H9 (cell line): ENCODE measurements around the gene ST6GALNAC1. TPM values are rescaled to one million over a fixed set of nuclear protein-coding genes. Genes with fewer than 3 reads are reported as not detected.

Experiments used
- DNase-seq: peaks from one replicate; pipeline ENCODE4 v3.0.0-alpha.2; 2017
- H2AFZ ChIP-seq: one replicate; pipeline ENCODE4 v1.6.1; 2013; ENCODE audit warnings: mild to moderate bottlenecking, low read length, control low read depth, moderate library complexity
- H2AK5ac ChIP-seq: 2 replicates; pipeline ENCODE4 v1.6.1; 2013; ENCODE audit warnings: low read length, control low read depth, mixed read lengths; ENCODE audit not compliant: insufficient read length
- H2BK120ac ChIP-seq: one replicate; pipeline ENCODE4 v1.6.1; 2013; ENCODE audit warnings: low read depth, mild to moderate bottlenecking, low read length, control low read depth, inconsistent platforms; ENCODE audit not compliant: poor library complexity, severe bottlenecking
- H2BK12ac ChIP-seq: 2 replicates; pipeline ENCODE4 v1.6.1; 2013; ENCODE audit warnings: low read length, control low read depth, mixed read lengths, low read depth; ENCODE audit not compliant: insufficient read length
- H2BK15ac ChIP-seq: 2 replicates; pipeline ENCODE4 v1.6.1; 2013; ENCODE audit warnings: low read depth, low read length, control low read depth
- H2BK20ac ChIP-seq: one replicate; pipeline ENCODE4 v1.6.1; 2013; ENCODE audit warnings: low read depth, mild to moderate bottlenecking, low read length, control low read depth, inconsistent platforms; ENCODE audit not compliant: poor library complexity, severe bottlenecking
- H2BK5ac ChIP-seq: 2 replicates; pipeline ENCODE4 v1.6.1; 2013; ENCODE audit warnings: low read length, control low read depth, mixed read lengths; ENCODE audit not compliant: insufficient read length
- H3K14ac ChIP-seq: 2 replicates; pipeline ENCODE4 v1.6.1; 2013; ENCODE audit warnings: low read length, control low read depth; ENCODE audit not compliant: insufficient read depth
- H3K18ac ChIP-seq: 2 replicates; pipeline ENCODE4 v1.6.1; 2013; ENCODE audit warnings: low read depth, mild to moderate bottlenecking, mixed read lengths, low read length, control low read depth; ENCODE audit not compliant: insufficient read length
- H3K23ac ChIP-seq: 2 replicates; pipeline ENCODE4 v1.6.1; 2013; ENCODE audit warnings: low read length, control low read depth, mixed read lengths, low read depth; ENCODE audit not compliant: insufficient read length
- H3K23me2 ChIP-seq: 2 replicates; pipeline ENCODE4 v1.6.1; 2013; ENCODE audit warnings: low read depth, mild to moderate bottlenecking, mixed read lengths, low read length, control low read depth; ENCODE audit not compliant: insufficient read length, poor library complexity, severe bottlenecking
- H3K27ac ChIP-seq: 2 replicates; pipeline ENCODE4 v1.5.1; 2013; ENCODE audit warnings: low read length, control low read depth, mixed read lengths, low read depth; ENCODE audit not compliant: insufficient read length
- H3K27me3 ChIP-seq: 2 replicates; pipeline ENCODE4 v1.6.1; 2013; ENCODE audit warnings: low read length, control low read depth, inconsistent platforms; ENCODE audit not compliant: insufficient read depth
- H3K4ac ChIP-seq: 2 replicates; pipeline ENCODE4 v1.6.1; 2013; ENCODE audit warnings: low read depth, mild to moderate bottlenecking, control low read depth, inconsistent platforms, low read length, moderate library complexity
- H3K4me1 ChIP-seq: 2 replicates; pipeline ENCODE4 v1.6.1; 2013; ENCODE audit warnings: low read length, control low read depth, inconsistent platforms; ENCODE audit not compliant: insufficient read depth
- H3K4me2 ChIP-seq: 2 replicates; pipeline ENCODE4 v1.6.1; 2013; ENCODE audit warnings: low read length, control low read depth, mixed read lengths; ENCODE audit not compliant: insufficient read length, insufficient read depth
- H3K56ac ChIP-seq: 2 replicates; pipeline ENCODE4 v1.6.1; 2013; ENCODE audit warnings: low read depth, mild to moderate bottlenecking, mixed read lengths, low read length, control low read depth; ENCODE audit not compliant: insufficient read length
- H3K79me1 ChIP-seq: 2 replicates; pipeline ENCODE4 v1.6.1; 2013; ENCODE audit warnings: low read depth, mild to moderate bottlenecking, moderate library complexity, low read length, control low read depth, inconsistent platforms; ENCODE audit not compliant: insufficient read depth, poor library complexity, severe bottlenecking
- H3K79me2 ChIP-seq: 2 replicates; pipeline ENCODE4 v1.6.1; 2013; ENCODE audit warnings: low read length, control low read depth, inconsistent platforms; ENCODE audit not compliant: insufficient read depth
- H3K9ac ChIP-seq: 2 replicates; pipeline ENCODE4 v1.6.1; 2013; ENCODE audit warnings: low read length, control low read depth, mixed read lengths; ENCODE audit not compliant: insufficient read length; ENCODE audit errors: extremely low read depth
- H3K9me3 ChIP-seq: one replicate; pipeline ENCODE4 v1.6.1; 2013; ENCODE audit warnings: low read depth, low read length, inconsistent platforms; ENCODE audit not compliant: control insufficient read depth
- H3T11ph ChIP-seq: one replicate; pipeline ENCODE4 v1.6.1; 2013; ENCODE audit warnings: mild to moderate bottlenecking, low read length, control low read depth, inconsistent platforms
- H4K20me1 ChIP-seq: one replicate; pipeline ENCODE4 v1.6.1; 2013; ENCODE audit not compliant: control insufficient read depth, insufficient read length, insufficient read depth
- H4K5ac ChIP-seq: 2 replicates; pipeline ENCODE4 v1.6.1; 2013; ENCODE audit warnings: low read depth, mild to moderate bottlenecking, mixed read lengths, low read length, control low read depth; ENCODE audit not compliant: insufficient read length
- H4K8ac ChIP-seq: replicated peaks from 2 replicates; pipeline ENCODE4 v1.6.1; 2013; ENCODE audit warnings: low read length, control low read depth, mixed read lengths, low read depth; ENCODE audit not compliant: insufficient read length
- H4K91ac ChIP-seq: 2 replicates; pipeline ENCODE4 v1.6.1; 2013; ENCODE audit warnings: low read depth, mild to moderate bottlenecking, moderate library complexity, mixed read lengths, low read length, control low read depth; ENCODE audit not compliant: insufficient read length
- H3K27ac Mint-ChIP-seq, 3 experiments: 2 replicates in 2 of 3; 3 replicates in 1 of 3; pipeline ENCODE4 v1.8.0; 2020 to 2021; ENCODE audit warnings: mixed read lengths in 3 of 3, mild to moderate bottlenecking in 1 of 3, moderate library complexity in 1 of 3
- H3K27me3 Mint-ChIP-seq: 2 replicates; pipeline ENCODE4 v1.8.0; 2021; ENCODE audit warnings: low read depth, mild to moderate bottlenecking, moderate library complexity, mixed read lengths
- H3K36me3 Mint-ChIP-seq, 3 experiments: 2 replicates in 2 of 3; 3 replicates in 1 of 3; pipeline ENCODE4 v1.8.0; 2020 to 2021; ENCODE audit warnings: low read depth in 3 of 3, mixed read lengths in 3 of 3; ENCODE audit not compliant: insufficient read depth in 1 of 3
- H3K4me1 Mint-ChIP-seq, 2 experiments: 2 replicates each; pipeline ENCODE4 v1.8.0; 2020; ENCODE audit warnings: mixed read lengths in 2 of 2
- H3K4me3 Mint-ChIP-seq, 2 experiments: 2 replicates in 1 of 2; 3 replicates in 1 of 2; pipeline ENCODE4 v1.8.0; 2020 to 2021; ENCODE audit warnings: mild to moderate bottlenecking in 2 of 2, mixed read lengths in 2 of 2, moderate library complexity in 1 of 2
- H3K9me3 Mint-ChIP-seq, 2 experiments: 2 replicates in 1 of 2; 3 replicates in 1 of 2; pipeline ENCODE4 v1.8.0; 2020; ENCODE audit warnings: mild to moderate bottlenecking in 2 of 2, mixed read lengths in 2 of 2, moderate library complexity in 1 of 2
- CTCF ChIP-seq: fragments of 200-600 bp; sonication (generic); conservative IDR thresholded peaks from 3 replicates; pipeline ENCODE4 v1.8.0; 2021; ENCODE audit warnings: antibody characterized with exemption, mild to moderate bottlenecking
- WGBS: extraction: QIAGEN DNeasy Blood & Tissue Kit; methylation state at CpG from one replicate; pipeline ENCODE4 v1.1.7; 2013; ENCODE audit warnings: missing lambda C conversion rate, low lambda C conversion rate, mixed read lengths; ENCODE audit not compliant: insufficient read length; ENCODE audit errors: extremely low coverage; 5-methylcytosine and 5-hydroxymethylcytosine counted together
- total RNA-seq: library from RNA; stranded (reverse); gene quantifications from 2 replicates; pipeline ENCODE4 v1.2.1, GENCODE V29; 2021

Gene ST6GALNAC1
- total RNA-seq, 1 experiment from 2014 or later = not detected

DNA sequence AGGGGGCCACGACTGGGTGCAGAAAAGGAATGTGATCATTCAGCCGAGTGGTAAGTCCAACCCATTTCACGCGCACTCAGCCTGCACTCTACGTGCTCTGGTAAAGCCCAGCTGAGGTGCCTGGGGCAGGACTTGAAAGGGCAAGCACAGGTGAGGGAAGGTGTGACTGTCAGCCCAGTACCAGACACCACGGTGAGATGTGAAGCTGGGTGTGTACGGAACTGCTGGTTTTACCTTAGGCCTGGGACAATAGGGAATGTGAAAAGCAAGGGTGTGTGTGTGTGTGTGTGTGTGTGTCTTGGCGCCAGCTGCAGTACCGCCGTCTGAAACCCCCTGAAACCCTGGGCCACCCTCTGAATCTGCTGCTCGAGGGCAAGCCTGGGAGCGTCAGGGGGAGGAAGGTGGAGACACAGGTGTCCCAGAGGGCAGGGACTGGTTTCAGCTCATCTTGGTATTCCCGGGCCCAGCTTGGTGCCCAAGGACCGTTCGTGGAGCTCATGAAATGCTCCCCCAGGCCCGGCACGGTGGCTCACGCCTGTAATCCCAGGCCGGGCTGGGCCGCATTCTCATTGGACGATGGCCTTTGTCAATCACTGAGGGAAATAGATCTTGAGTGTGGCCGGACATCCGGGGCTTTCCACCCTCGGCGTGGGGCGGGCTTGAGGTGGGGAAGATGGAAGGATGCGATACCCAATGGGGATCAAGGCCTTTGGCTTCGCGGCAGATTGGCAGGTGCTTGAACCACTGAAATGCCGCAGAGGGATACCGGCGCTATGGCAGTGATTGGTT lies 27.8 kb upstream of the ST6GALNAC1 start:
- Histone ChIP-seq H3K23me2 (peaks cover 4% of the 10 kb centered on the region), H3K4me1 (peaks cover 5% of the 10 kb centered on the region), H2BK5ac (no peak overlapping the region), H2BK15ac (no peak overlapping the region), H3T11ph (no peak overlapping the region), H3K9ac (peak overlapping the region; percentile 41), H3K4me2 (peak overlapping the region; percentile 96), H3K18ac (peak overlapping the region; percentile 78), H2BK12ac (no peak overlapping the region), H3K4ac (no peak overlapping the region), H2BK20ac (no peak overlapping the region), H3K23ac (no peak overlapping the region), H3K79me2 (no peaks in the 10 kb centered on the region), H3K79me1 (no peaks in the 10 kb centered on the region), H2AFZ (no peak overlapping the region), H3K56ac (no peak overlapping the region), H2AK5ac (no peak overlapping the region), H4K5ac (peak overlapping the region; percentile 8), H4K91ac (no peak overlapping the region), H4K20me1 (peaks cover 2% of the 10 kb centered on the region), H3K9me3 (no peaks in the 10 kb centered on the region), H3K27me3 (no peaks in the 10 kb centered on the region), H2BK120ac (no peak overlapping the region), H3K14ac (peak overlapping the region; percentile 79), H3K27ac (no peak overlapping the region), H4K8ac (no peak overlapping the region)
- Mint-ChIP-seq H3K36me3 (no peaks in the 10 kb centered on the region), H3K27ac (peak overlapping the region; percentile 79 to 98 (median 93)), H3K9me3 (no peaks in the 10 kb centered on the region), H3K27me3 (no peaks in the 10 kb centered on the region; the same call in 1 of the 2 replicates), H3K4me1 (peaks cover 18 to 26% of the 10 kb centered on the region in 2 experiments), H3K4me3 (peak overlapping the region; percentile 87 to 92)
- TF ChIP-seq CTCF = no peak
- no CpG with 5 or more reads among the region's 32 CpGs for WGBS
- DNase-seq = peak; percentile 100
